HG03045 (cell line): ENCODE data around the gene NKAPL.

ENCODE experiments used
- ATAC-seq: cut with Tn5 transposase; IDR thresholded peaks from one replicate; pipeline ENCODE4 v1.9.1; 2021; ENCODE audit warnings: mild to moderate bottlenecking, moderate library complexity; ENCODE audit not compliant: unreplicated experiment

Gene NKAPL

GRCh38 chr6:28258877-28259777 lies at the start of gene NKAPL:
Gene NKAPL (plus strand): TSS chr6:28259297. CDS start chr6:28259372, 75 bp downstream.
- no peak for ATAC-seq

DNA sequence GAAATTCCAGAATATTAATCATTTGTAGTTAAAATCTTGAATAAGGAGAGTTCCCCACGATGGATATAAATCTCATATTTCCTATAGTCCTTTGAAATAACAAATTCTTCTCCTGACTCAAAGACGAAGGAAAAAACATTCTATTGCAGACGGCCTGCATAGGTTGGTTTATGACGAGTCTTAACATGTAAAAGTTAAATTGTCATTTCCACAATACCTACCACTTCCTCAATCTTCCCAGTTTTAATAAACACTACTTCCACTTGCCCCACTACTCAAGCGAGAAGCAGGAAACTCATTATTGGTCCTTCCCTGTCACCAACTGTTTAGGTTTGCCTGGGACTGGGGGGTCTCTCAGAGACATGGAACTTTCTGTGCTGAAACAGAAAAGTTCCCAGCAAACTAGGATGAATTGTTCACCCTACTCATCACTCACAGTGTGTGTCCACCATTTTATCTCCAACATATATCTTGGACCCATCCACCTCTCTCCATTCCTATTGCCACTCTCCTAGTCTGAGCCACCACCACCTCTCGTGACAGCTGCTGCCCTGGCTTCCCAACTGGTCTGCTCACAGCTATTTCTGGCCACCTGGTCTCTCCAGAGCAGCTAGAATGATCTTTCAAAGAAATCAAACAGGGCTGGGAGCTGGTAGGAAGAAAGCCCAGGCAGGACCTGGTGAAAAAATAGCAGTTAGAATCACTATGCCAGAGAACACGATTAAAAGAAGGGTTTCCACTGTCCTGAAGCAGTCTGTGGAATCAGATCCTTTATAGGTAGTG lies 49.2 kb upstream of the NKAPL start:
- no peak for ATAC-seq

GRCh38 chr6:28211840-28212509 lies 47.1 kb upstream of the NKAPL start:
- ATAC-seq, result peak; percentile 30

GRCh38 chr6:28212510-28213212 lies 46.4 kb upstream of the NKAPL start:
- peak; percentile 66 for ATAC-seq

GRCh38 chr6:28213213-28213523 lies 45.9 kb upstream of the NKAPL start:
- ATAC-seq, result no peak

GRCh38 chr6:28215425-28215824 lies 43.7 kb upstream of the NKAPL start:
- ATAC-seq, result no peak

GRCh38 chr6:28217890-28218289 lies 41.2 kb upstream of the NKAPL start:
- no peak for ATAC-seq

GRCh38 chr6:28218312-28219248 lies 40.5 kb upstream of the NKAPL start:
- peak; percentile 74 for ATAC-seq

GRCh38 chr6:28220257-28221133 lies 38.6 kb upstream of the NKAPL start:
- no peak for ATAC-seq

- ATAC-seq, result no peak
Observed at GRCh38 chr6:28224131-28225055, 34.7 kb upstream of the NKAPL start.

DNA sequence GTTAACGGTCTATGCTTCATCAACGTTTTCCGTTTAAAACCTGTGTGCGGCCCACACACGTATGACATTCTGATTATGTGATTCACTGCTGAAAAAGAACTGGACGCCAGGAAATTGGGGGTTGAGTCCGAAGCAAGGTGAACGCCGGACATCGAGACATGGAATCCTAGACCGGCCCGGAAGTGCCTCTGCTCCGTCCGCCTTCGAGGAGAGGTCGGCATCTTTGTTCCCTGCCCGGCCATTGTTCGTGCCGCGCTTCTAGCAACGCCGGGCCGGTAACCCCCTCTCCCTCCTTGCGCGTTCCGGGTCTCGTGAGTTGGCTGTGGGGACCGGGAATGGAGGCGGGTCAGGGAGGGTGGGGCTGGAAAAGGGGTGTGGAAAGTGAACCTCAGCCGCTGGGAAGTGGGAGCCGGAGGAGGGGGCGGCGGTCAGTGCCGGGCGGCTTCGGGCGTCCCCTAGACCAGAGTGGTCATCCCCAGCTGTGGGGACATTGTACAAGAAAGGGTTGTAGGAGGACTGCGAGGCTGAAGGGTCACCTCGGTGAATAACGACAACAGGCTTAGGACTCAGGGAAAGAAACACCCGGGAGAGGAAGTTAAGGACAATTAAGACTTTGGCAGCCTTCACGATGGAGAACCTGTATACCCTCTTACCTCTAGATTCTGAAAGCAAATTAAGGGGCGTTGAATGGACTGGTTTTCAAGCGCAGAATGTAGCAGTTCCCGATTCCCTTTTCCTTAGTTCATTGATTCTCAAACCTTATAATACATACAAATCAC lies 33.9 kb upstream of the NKAPL start, which contains the start of gene ZSCAN9:
ZSCAN9 (plus strand) TSS at position 220 of the 779 bp plus-strand sequence. CDS start 1,810 bp downstream, outside the sequence.
- ATAC-seq, result peak; percentile 93

- no peak for ATAC-seq
Observed at GRCh38 chr6:28226460-28226859, 32.6 kb upstream of the NKAPL start.

DNA sequence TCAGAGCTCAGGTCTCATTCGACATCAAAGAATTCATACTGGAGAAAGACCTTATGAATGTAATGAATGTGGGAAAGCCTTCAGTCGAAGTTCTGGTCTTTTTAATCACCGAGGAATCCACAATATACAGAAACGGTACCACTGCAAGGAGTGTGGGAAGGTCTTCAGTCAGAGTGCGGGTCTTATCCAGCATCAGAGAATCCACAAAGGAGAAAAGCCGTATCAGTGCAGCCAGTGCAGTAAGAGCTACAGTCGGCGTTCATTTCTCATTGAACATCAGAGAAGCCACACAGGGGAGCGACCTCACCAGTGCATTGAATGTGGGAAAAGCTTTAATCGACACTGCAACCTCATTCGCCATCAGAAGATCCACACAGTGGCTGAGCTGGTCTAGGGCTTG lies 26.3 kb upstream of the NKAPL start:
- ATAC-seq, result no peak

DNA sequence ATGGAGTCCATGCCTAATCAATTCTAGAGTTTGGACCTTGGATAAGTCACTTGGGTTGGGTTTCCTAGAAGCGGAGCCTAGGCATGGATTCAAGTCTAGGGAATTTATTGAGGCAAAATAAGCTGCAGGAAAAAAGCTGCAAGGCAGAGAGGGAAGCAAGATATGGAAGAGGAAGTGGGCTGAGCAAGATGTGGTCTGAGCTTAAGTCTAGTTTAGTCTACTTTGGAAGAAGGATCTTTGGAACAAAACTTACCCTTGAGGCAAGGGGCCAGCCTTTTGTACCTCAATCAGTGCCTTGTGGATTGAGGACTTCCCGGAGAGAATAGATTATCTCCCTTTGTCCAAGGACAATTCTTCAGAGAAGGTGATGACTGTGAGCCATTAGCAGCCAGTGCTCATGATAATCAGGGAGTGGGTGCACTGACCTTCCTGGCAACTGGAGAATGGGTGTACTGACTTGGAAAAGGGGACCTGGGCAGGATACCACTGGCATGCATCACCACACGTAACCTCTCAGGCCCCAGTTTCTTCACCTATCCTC lies 23.1 kb upstream of the NKAPL start:
- ATAC-seq, result no peak

DNA sequence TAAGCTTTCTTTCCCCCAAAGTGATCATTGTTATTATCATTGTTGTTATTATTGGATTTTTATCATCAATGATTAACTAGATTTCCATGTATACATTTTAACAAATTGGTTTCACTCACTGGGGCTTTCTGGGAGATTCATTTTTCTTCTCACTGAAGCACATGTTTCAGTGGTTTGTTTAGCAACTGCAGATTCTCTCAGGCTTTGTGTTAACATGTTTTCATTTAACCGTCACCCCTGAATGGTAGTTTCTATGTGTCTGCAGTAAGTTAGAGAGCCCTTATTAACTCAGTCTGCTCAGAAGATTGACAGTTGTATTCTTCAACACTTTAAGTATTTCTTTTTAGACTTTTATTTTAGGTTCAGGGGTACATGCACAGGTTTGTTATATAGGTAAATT lies 19.5 kb upstream of the NKAPL start:
- no peak for ATAC-seq

DNA sequence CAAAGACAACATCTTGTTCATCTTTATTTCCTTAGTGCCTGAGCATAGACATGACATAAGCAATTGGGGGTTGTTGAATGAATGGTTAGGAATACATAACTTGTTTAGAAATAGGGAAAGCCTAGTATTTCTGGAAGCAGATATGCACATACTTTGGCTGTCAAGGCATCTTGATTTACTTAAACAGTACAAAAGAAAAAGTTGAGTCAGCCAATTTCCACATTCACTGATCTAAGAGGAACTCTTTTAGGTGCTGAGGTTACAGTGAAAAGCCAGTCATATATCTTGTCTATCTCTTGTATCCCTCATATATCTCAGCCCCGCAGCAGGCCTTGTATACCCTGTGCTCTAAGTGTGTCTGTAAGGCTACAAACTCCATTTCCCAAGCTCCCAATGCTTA lies 18.6 kb upstream of the NKAPL start:
- no peak for ATAC-seq

- ATAC-seq, result no peak
Observed at GRCh38 chr6:28243946-28244345, 15.2 kb upstream of the NKAPL start.
